ENCODE measurements around the gene DDB1. TPM values are rescaled to one million over a fixed set of nuclear protein-coding genes. Genes with fewer than 3 reads are reported as not detected.

The DDB1 gene
- polyA plus RNA-seq, 3 donors: 52.2 to 107 (median 87.7) TPM

DNA sequence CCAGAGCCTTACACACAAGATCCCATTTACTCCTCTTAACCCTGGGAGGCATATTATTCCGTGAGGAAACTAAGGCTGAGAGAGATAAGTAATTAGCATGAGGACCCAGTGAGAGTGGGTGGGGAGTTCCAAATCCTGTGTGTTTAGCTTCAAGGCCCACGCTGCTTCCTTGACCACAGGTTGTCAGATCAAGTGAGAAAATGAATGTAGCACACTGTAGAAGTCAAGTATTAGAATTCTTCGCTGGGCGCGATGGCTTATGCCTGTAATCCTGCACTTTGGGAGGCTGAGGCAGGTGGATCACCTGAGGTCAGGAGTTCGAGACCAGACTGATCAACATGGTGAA is 25.0 kb upstream of the DDB1 start:
- 96 to 98% (median 96%) methylated on average over 6 of the region's 6 CpGs for WGBS, 3 donors

GRCh38 chr11:61357233-61357893 is 24.5 kb upstream of the DDB1 start:
- 72 to 88% (median 80%) methylated on average over 9 of the region's 9 CpGs for WGBS, 3 donors
- no peak overlapping the region for H3K27ac ChIP-seq (ENCODE audit: low read depth, low read length)

More for the DNA sequence above, 25.0 kb upstream of the DDB1 start:
- no peak overlapping the region for H3K27ac ChIP-seq (ENCODE audit: low read depth, low read length)

DNA sequence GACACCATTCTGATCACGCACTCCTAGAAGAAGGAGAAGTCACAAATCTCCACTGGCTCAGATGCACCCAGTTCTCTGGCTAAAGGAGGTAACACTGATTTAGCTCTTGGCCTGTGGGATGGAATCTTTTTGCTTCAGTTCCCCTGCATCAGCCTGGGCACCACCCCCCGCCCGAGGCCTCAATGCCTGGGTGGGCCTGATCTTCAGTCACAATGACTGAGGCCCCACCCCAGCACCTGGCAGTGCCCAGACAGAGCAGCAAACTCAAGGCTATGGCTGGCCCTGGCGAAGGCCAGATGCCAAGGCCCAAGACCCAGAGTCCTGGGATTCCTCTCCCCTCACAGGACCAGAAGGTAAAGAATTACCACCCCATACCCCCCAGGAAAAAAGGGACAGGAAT is 23.8 kb upstream of the DDB1 start:
- H3K27ac ChIP-seq (ENCODE audit: low read depth, low read length): no peak overlapping the region
- WGBS, 3 donors: 93 to 96% (median 95%) methylated on average over 4 of the region's 4 CpGs

DNA sequence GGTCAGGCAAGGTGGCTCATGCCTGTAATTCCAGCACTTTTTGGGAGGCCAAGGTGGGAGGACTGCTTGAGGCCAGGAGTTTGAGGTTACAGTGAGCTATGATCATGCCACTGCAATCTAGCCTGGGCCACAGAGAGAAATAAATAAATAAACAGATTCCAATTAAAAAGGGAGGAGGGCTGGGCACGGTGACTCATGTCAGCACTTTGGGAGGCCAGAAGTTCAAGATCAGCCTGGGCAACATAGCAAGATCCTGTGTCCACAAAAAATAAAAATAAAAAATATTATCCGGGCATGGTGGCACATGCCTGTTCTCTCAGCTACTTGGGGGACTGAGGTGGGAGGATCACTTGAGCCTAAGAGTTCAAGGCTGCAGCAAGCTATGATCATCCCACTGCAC is 21.3 kb upstream of the DDB1 start:
- no peak overlapping the region for H3K27ac ChIP-seq (ENCODE audit: low read depth, low read length)
- WGBS, 3 donors: 88 to 93% (median 88%) methylated on average over 2 of the region's 2 CpGs

DNA sequence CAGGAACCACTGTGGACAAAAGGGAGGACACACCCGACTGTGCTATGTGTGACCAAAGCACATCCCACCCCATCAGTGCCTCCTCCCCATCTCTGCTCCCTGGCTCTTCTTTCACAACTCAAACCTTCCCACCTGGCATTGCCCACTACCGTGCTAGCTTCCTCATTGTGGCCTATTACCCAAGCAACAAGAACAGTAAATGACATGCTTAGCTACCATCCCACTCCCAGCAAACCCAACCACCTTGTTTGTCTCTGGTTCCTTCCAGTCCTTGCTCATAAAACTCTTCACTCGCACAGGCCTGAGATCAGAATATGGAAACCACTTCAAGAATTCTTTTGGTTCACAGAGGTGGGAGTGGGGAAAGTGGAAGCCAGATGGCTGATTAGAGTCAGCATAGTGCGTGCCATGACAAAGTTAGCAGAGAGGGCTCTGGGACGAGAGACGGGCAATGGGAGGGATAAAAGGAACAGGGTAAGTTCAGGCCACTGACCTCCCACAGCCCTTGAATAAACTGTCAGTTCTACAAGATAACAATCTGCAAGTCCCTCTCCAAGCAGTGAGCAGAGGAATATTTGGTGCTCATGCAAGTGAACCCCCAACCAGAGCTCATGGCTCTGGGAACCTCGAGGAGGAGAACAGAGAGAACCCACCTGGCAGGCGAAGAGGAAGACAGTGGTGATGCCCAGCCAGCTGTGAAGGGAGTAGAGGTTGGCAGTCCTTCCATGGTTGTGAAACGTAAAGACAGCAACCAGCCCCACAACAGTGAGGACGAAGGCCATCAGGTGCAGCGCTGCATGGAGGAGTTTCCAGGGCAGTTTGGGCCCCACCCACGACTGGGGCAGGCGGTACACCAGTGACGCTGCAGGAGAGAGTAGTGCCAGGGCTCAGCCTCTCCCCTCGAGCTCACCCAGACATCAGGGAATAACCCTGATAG is 20.5 kb upstream of the DDB1 start:
- no peak overlapping the region for H3K27ac ChIP-seq (ENCODE audit: low read depth, low read length)
- 81 to 85% (median 84%) methylated on average over 15 of the region's 15 CpGs for WGBS, 3 donors

- H3K27ac ChIP-seq (ENCODE audit: low read depth, low read length): no peak overlapping the region
- WGBS, 3 donors: 71 to 83% (median 77%) methylated on average over 8 of the region's 8 CpGs
Observed at GRCh38 chr11:61352038-61352437, 19.1 kb upstream of the DDB1 start.

DNA sequence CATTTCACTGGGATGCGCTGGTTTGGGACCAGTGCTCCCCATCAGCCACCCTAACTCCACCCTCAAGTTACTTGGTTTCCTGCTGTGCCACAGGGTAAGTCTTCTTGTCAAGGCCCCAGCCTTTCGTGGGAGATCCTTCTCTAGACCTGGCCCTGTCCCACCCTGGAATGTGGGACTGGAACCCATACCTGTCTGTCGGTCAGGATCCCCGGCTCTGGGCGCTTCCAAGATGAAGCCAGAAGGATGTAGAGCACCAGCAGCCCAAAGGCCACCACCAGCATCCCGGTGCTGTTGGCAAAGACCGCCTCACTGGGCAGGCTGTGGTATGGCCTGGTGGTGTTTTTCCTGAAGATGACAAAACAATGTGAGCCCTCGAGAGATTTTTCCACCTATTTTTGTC is 17.9 kb upstream of the DDB1 start:
- no peak overlapping the region for H3K27ac ChIP-seq (ENCODE audit: low read depth, low read length)
- WGBS, 3 donors: 94 to 97% (median 94%) methylated on average over 8 of the region's 8 CpGs

DNA sequence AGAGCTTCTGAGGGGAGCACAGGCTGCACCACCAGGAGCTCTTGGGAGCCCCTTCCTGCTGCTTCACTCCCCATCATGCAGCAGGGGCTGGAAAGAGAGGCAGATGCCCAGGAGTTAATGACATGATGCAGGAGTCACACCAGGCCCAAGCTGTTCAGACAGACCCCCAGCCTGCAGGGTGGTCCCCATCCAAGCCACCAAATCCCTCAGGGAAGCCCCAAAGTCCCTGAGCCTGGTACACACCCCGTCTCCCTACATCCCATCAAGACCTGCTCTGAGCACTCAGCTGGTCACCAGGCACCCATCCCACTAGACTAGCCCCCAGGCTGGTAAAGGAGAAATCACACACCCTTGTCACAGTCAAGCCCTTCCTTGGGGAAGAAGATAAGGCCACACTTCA is 17.4 kb upstream of the DDB1 start:
- H3K27ac ChIP-seq (ENCODE audit: low read depth, low read length): no peak overlapping the region
- WGBS, 3 donors: 85 to 94% (median 89%) methylated on average over 1 of the region's 1 CpG

- WGBS, 3 donors: 93 to 97% (median 95%) methylated on average over 10 of the region's 10 CpGs
- no peak overlapping the region for H3K27ac ChIP-seq (ENCODE audit: low read depth, low read length)
Observed at GRCh38 chr11:61349916-61350315, 17.0 kb upstream of the DDB1 start.

DNA sequence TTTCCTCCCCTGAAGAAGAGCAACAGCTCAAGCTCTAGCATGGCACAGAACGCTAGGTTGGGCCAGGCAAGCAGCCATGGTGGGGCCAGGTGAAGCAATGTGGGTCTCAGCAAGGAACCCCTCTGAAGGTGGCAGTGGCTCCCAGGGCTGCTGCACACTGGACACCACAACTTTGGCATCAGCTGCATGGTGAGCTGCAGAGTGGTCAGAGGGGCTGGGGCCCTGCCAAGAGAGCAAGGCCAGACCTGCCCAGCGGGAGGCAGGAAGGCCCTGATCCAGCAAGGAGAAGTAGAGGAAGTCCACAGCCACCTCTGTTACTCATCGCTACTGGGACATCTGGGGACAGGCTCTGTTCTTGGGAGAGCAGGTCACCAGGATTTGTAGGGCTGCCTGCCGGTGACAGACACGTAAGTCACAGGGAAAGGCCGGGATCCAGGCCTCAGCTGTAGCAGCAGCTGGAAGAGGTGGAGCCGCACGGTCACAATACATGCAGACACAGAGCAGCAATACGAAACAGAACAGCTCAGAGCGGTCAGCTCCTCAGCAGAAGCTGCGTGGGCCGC is 16.4 kb upstream of the DDB1 start:
- WGBS, 3 donors: 84 to 88% (median 87%) methylated on average over 12 of the region's 12 CpGs
- H3K27ac ChIP-seq (ENCODE audit: low read depth, low read length): no peak overlapping the region

DNA sequence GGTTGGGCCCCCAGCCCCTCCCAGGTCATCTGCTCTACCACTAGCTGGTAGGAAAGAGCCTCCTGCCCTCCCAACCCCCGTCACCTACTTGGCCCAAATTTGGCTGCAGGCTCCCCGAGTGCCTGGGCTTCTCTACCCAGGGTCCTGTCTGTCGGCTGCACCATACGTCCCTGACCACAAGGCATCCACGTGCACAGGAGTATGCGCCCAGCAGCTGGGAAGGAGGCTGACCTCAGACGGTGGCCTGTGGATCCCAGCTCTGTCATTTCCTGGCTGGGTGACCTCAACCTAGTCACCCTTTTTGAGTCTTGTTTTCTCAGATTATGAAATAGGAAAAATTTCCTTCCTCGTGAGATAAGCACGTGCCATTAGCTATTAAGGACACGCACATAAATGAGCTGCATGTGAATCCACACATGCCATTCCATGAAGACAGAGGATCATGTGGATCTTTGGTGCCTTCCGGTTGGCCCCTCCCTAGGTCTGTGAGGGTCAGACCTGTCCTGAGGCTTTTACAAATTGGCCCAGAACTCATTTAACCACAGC is 15.1 kb upstream of the DDB1 start:
- WGBS, 3 donors: 46 to 74% (median 49%) methylated on average over 11 of the region's 11 CpGs
- H3K27ac ChIP-seq (ENCODE audit: low read depth, low read length): no peak overlapping the region

DNA sequence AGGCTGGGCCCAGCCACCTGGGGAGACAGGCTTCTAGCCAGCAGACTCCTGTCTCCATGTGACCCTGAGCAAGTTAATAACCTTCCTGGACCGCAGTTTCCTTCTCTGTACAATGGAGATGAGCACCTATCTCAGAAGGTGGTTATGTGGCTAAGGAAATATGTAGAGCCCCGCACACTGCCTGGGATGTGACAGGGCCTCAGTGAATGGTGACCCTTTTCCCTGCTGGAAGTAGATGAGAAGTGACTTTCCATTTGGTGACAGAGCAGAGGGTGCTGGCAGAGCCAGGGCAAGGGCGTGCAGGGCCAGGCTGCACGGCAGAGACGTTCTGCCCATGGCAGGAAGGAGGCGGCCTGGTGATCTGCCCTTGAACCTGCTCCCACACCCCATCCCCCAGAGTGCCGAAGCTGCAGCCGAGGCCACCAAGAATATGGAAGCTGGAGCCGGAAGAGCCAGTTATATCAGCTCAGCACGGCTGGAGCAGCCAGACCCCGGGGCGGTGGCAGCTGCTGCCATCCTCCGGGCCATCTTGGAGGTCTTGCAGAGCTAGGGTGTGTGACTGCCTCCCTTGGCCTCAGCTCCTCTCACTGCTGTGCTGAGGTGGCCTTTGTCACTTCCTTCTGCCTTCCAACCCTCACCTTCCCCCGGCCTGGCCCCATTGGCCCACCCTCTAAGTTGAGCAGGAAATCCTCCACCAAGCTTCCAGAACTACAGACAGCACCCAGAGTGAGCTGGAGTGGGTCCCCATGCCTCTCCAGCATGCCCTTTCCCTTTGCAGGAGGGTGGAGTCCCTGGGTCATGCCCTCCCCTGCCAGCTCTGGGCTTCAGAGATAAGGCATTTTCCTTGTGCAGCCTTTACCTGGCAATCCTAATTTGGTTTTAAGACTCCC is 13.3 kb upstream of the DDB1 start:
- WGBS, 3 donors: 72 to 78% (median 75%) methylated on average over 14 of the region's 14 CpGs
- H3K27ac ChIP-seq (ENCODE audit: low read depth, low read length): no peak overlapping the region

DNA sequence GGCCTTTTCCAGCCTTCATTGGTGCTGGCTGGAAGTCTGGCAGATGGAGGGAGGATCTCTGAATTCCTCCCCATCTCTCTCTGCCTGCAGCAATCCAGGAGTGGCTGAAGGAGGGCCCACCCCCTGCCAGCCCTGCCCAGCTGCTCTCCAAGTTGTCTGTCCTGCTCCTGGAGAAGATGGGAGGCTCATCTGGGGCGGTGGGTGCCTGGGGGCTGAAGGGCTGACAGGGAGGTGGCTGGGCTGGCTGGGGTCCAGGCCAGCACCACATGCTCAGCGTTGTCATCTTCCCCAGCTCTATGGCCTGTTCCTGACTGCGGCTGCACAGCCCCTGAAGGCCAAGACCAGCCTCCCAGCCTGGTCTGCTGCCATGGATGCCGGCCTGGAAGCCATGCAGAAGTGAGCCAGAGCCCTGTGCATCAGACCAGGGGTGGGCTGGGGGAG is 12.3 kb upstream of the DDB1 start:
- H3K27ac ChIP-seq (ENCODE audit: low read depth, low read length): no peak overlapping the region
- 64 to 72% (median 66%) methylated on average over 4 of the region's 4 CpGs for WGBS, 3 donors

DNA sequence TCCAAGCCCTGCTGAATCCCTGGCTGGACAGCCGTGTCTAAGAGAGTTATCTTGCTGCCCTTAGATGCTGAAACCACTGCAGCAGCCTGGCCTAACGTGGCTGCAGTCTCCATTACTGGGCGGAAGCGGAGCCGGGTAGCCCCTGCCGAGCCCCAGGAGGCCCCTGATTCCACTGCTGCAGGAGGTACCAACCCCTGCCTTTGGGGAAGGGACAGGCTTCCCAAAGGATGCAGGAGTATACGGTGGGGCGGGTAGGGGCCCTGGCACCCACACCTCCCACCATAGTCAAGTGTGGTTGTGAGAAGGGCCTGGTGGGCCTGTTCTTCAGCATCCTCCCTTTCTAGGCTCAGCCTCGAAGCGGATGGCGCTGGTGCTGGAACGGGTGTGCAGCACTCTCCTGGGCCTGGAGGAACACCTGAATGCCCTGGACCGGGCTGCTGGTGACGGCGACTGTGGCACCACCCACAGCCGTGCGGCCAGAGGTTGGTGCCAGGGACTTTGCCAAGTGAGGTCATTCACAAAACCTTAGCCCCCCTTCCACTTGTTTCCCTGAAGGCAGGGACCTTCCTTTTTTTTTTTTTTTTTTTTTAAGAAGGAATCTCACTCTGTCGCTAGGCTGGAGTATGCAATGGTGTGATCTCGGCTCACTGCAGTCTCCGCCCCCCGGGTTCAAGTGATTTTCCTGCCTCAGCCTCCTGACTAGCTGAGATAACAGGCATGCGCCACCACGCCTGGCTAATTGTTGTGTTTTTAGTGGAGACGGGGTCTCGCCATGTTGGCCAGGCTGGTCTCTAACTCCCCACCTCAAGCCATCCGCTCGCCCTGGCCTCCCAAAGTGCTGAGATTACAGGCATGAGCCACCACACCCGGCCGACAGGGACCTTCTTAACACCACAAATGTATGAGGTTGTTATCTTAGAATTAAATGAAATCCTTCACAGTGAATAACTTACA is 11.2 kb upstream of the DDB1 start:
- no peak overlapping the region for H3K27ac ChIP-seq (ENCODE audit: low read depth, low read length)
- WGBS, 3 donors: 92 to 95% (median 94%) methylated on average over 29 of the region's 29 CpGs

GRCh38 chr11:61342207-61342803 is 9.4 kb upstream of the DDB1 start:
- 75 to 92% (median 80%) methylated on average over 18 to 20 of the region's 20 CpGs for WGBS, 3 donors

DNA sequence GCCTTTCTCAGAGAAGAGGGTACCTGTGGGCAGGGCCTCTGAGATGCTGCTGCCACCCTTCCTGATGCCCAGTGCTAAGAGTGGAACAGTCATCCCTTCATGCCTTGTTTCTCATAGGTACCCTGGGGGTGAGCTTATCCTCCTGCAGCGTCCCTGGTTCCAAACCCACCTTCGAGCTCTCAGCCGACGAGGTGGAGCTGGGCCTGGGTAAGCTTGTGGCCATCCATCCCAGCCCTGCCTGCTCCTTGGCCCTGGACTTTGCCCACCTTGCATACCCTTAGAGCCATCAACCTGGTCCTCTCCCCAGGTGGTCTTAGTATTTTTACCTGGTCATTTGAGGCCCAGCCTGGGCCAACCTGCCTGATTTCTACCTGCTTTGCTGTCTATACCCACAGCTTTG is 8.8 kb upstream of the DDB1 start:
- WGBS, 3 donors: 92 to 100% (median 97%) methylated on average over 4 of the region's 4 CpGs
- H3K27ac ChIP-seq (ENCODE audit: low read depth, low read length): no peak overlapping the region

More at GRCh38 chr11:61342207-61342803, 9.4 kb upstream of the DDB1 start:
- H3K27ac ChIP-seq (ENCODE audit: low read depth, low read length): no peak overlapping the region

- H3K27ac ChIP-seq (ENCODE audit: low read depth, low read length): no peak overlapping the region
- WGBS, 3 donors: 97 to 100% (median 98%) methylated on average over 2 of the region's 2 CpGs
Observed at GRCh38 chr11:61340979-61341378, 8.1 kb upstream of the DDB1 start.

All from adipose tissue (tissue), 3 donors.